ENCODE measurements around the gene NCBP3. TPM values are rescaled to one million over a fixed set of nuclear protein-coding genes. Genes with fewer than 3 reads are reported as not detected.

The NCBP3 gene
- total and polyA plus RNA-seq, 2 of the 8 experiments (the other 6 are each of a cell fraction or from before 2014, with no cell fraction given) = 19.6 to 46.1 TPM

- TF ChIP-seq, protein P1, sequence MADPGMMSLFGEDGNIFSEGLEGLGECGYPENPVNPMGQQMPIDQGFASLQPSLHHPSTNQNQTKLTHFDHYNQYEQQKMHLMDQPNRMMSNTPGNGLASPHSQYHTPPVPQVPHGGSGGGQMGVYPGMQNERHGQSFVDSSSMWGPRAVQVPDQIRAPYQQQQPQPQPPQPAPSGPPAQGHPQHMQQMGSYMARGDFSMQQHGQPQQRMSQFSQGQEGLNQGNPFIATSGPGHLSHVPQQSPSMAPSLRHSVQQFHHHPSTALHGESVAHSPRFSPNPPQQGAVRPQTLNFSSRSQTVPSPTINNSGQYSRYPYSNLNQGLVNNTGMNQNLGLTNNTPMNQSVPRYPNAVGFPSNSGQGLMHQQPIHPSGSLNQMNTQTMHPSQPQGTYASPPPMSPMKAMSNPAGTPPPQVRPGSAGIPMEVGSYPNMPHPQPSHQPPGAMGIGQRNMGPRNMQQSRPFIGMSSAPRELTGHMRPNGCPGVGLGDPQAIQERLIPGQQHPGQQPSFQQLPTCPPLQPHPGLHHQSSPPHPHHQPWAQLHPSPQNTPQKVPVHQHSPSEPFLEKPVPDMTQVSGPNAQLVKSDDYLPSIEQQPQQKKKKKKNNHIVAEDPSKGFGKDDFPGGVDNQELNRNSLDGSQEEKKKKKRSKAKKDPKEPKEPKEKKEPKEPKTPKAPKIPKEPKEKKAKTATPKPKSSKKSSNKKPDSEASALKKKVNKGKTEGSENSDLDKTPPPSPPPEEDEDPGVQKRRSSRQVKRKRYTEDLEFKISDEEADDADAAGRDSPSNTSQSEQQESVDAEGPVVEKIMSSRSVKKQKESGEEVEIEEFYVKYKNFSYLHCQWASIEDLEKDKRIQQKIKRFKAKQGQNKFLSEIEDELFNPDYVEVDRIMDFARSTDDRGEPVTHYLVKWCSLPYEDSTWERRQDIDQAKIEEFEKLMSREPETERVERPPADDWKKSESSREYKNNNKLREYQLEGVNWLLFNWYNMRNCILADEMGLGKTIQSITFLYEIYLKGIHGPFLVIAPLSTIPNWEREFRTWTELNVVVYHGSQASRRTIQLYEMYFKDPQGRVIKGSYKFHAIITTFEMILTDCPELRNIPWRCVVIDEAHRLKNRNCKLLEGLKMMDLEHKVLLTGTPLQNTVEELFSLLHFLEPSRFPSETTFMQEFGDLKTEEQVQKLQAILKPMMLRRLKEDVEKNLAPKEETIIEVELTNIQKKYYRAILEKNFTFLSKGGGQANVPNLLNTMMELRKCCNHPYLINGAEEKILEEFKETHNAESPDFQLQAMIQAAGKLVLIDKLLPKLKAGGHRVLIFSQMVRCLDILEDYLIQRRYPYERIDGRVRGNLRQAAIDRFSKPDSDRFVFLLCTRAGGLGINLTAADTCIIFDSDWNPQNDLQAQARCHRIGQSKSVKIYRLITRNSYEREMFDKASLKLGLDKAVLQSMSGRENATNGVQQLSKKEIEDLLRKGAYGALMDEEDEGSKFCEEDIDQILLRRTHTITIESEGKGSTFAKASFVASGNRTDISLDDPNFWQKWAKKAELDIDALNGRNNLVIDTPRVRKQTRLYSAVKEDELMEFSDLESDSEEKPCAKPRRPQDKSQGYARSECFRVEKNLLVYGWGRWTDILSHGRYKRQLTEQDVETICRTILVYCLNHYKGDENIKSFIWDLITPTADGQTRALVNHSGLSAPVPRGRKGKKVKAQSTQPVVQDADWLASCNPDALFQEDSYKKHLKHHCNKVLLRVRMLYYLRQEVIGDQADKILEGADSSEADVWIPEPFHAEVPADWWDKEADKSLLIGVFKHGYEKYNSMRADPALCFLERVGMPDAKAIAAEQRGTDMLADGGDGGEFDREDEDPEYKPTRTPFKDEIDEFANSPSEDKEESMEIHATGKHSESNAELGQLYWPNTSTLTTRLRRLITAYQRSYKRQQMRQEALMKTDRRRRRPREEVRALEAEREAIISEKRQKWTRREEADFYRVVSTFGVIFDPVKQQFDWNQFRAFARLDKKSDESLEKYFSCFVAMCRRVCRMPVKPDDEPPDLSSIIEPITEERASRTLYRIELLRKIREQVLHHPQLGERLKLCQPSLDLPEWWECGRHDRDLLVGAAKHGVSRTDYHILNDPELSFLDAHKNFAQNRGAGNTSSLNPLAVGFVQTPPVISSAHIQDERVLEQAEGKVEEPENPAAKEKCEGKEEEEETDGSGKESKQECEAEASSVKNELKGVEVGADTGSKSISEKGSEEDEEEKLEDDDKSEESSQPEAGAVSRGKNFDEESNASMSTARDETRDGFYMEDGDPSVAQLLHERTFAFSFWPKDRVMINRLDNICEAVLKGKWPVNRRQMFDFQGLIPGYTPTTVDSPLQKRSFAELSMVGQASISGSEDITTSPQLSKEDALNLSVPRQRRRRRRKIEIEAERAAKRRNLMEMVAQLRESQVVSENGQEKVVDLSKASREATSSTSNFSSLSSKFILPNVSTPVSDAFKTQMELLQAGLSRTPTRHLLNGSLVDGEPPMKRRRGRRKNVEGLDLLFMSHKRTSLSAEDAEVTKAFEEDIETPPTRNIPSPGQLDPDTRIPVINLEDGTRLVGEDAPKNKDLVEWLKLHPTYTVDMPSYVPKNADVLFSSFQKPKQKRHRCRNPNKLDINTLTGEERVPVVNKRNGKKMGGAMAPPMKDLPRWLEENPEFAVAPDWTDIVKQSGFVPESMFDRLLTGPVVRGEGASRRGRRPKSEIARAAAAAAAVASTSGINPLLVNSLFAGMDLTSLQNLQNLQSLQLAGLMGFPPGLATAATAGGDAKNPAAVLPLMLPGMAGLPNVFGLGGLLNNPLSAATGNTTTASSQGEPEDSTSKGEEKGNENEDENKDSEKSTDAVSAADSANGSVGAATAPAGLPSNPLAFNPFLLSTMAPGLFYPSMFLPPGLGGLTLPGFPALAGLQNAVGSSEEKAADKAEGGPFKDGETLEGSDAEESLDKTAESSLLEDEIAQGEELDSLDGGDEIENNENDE (IDR thresholded peaks at IDR 0.05; ENCODE audit: insufficient replicate concordance, low read length) = no peak
- TF ChIP-seq MAFK (IDR thresholded peaks at IDR 0.05; ENCODE audit: low read depth, low read length) (no peak), SP4 (IDR thresholded peaks at IDR 0.05; ENCODE audit: low read length) (no peak), SIN3A (conservative IDR thresholded peaks at IDR 0.05 in 1 of 2, IDR thresholded peaks at IDR 0.05 in 1 of 2; ENCODE audit: low read depth in 1 of 2, low read length in 2 of 2) (no peak)
- TF ChIP-seq, protein P2, sequence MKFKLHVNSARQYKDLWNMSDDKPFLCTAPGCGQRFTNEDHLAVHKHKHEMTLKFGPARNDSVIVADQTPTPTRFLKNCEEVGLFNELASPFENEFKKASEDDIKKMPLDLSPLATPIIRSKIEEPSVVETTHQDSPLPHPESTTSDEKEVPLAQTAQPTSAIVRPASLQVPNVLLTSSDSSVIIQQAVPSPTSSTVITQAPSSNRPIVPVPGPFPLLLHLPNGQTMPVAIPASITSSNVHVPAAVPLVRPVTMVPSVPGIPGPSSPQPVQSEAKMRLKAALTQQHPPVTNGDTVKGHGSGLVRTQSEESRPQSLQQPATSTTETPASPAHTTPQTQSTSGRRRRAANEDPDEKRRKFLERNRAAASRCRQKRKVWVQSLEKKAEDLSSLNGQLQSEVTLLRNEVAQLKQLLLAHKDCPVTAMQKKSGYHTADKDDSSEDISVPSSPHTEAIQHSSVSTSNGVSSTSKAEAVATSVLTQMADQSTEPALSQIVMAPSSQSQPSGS (IDR thresholded peaks at IDR 0.05; ENCODE audit: low read length) = no peak
Measured at GRCh38 chr17:3867106-3867505, 21.1 kb upstream of the NCBP3 start (continued).
